Epithelial cell of prostate (primary cell): Measurements from ENCODE around the gene CLEC14A.

Source experiments
- DNase-seq: peaks from one replicate; pipeline ENCODE4 v3.0.0-alpha.2; 2011; ENCODE audit warnings: low read depth, low spot score
- H3K27ac ChIP-seq: fragments of 450-650 bp; 2 replicates; pipeline ENCODE4 v1.5.1; 2017; ENCODE audit warnings: mild to moderate bottlenecking

Gene CLEC14A

DNA sequence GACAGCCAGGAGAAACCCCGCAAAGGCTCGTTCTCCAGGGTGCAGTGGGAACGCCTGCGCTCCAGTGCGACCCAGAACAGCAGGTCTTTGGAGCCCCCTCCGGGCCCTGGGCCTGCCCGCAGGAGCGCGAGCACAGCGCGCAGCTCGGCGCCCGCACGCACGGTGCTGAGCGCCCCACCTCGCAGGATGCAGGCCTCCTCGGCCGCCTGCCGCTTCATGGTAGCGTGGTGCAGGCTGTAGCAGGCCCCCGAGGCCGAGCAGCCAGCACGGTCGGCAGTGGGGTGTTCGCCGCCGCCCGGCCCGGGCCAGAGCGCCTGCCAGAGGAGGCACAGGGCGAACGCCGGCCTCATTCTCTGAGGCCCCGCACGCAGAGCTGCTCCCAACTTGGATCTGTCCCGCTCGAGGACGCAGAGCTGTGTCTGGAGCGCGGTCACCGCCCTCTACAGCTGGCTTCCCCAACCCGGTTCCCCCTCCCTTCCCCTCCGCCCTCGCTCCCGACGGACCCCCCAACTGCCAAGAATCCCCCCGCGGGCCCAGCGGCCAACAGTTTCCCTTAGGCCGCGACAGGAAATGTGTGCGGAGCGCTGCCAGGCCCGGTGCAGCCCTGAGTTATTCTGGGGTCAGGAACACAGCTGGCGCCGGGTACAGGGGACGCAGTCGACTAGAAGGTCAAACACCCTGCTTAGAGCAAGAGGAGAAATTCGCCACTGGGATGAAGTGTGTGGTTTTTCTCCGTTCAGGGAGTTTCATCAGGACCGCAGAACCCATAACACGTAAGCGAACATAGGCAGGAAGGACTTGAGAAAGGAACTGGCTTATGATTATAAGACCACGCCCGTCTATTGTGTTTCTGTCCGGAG, at the start of gene CLEC14A:
Gene CLEC14A (minus strand): TSS at position 421 of the 860 bp plus-strand sequence. CDS start 71 bp downstream, at position 350.
- H3K27ac ChIP-seq = no peak within 1 kb of the TSS
- no peak for DNase-seq

DNA sequence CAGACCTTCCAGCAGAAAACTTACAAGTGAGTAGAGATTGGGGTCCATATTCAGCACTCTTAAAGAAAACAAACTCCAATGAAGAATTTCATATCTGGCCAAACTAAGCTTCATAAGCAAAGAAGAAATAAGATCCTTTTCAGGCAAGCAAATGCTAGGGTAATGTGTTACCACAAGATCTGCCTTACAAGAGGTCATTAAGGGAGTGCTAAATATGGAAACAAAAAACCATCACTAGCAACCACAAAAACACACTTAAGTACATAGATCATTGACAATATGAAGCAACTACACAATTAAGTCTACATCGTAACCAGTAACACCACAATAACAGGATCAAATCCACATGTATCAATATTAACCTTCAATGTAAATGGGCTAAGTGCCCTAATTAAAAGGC, 47.1 kb upstream of the CLEC14A start:
- DNase-seq = no peak
- no peak overlapping the region for H3K27ac ChIP-seq

DNA sequence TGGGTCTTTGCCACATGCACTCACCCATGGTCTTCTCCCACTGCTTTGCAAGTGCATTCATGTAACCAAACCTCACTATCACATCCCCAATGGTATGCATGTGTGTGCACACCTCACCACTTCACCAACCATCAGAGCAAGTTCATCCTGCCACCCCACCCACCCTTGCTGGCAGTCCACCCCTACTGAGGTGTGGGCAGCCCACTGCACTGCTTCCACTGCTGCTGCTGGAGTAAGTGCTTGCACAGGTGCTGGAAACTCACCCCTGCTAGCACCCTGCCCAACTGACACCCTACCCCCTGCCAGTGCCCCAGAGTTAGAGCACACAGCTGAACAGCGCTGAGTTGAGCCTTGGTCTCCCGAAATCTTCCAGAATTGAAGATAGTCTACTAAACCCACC, 46.1 kb upstream of the CLEC14A start:
- no peak overlapping the region for H3K27ac ChIP-seq
- no peak for DNase-seq

GRCh38 chr14:38297681-38298080, 41.8 kb upstream of the CLEC14A start:
- DNase-seq = no peak
- no peak overlapping the region for H3K27ac ChIP-seq

DNA sequence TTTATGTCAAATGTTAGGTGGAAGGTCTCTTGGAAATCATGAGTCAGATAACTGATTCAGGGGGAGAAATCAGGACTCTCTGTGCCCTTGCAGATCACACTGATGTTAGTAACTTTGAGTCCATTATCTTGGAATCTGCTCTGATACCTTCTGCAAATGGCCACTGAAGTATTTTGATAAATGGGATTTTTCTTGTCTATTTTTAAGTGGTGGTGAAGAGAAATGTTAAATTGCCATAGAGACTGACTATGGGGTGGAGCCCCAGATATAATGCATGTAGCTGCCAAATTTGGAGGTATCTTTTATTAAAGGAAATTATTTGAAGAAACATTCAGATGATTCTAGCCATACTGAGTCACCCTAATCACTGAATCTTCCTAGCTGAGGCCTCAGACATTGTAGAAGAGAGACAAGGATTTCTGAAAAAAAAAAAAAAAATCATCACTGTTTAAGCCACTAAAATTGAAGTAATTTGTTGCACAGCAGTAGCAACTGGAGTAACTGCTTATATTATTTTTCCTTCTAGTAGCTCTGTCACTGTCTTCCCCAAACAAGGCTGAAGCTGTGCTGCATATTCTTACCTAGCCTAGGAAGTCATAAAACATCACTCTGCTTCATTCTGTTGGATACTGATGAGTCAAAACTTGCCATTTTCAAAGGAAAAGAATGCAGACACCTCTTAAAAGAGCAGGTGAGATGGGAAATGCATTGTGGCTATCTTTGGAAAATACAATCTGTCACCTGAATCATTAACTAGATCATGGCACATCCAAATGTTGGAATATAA, 36.0 kb upstream of the CLEC14A start:
- H3K27ac ChIP-seq = no peak overlapping the region
- no peak for DNase-seq

DNA sequence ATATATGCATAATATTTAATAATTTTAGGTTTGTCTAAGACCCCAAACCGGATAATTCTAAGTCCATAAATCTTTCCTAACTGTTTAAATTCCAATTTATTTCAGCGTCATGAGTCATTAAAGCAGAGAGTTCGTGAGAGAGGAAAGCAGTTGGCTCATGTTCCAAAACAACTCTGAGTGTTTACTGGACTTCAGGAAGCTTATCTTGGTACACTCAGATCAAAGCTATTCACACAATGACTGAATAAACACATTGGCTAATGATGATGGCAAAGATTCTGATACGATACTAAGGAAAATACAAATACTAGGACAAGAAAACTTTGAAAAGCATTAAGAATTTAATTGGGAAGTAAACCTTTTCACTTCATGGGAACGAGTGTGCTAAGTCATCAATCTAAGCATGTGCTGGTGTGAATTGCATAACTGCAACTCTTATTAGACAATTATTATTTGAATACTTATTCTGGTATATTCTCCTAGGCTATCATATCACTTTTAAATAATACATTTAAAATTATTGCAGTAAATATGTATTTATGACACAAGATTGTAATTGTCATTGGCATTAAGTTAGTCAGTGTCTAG, 34.8 kb upstream of the CLEC14A start:
- H3K27ac ChIP-seq = no peak overlapping the region
- peak; percentile 27 for DNase-seq

DNA sequence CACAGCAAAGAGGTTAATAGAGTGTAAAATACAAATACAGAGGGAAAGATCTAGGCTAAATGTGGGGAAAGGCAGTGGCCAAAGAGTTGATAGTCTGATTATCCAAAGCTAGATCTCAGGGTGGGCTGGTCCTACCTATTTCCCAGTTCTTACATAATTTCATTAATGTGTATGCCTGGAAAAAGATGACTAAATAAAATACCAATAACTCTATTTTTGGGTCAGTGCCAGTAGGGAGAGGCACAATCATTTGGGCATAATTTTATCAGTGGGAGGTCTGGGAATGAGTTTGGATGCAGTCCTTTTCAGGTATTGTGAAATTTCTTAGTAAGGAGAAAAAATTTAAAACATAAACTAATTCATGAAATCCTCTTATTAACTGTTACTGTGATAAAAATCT, 30.6 kb upstream of the CLEC14A start:
- H3K27ac ChIP-seq = no peak overlapping the region
- DNase-seq = no peak

DNA sequence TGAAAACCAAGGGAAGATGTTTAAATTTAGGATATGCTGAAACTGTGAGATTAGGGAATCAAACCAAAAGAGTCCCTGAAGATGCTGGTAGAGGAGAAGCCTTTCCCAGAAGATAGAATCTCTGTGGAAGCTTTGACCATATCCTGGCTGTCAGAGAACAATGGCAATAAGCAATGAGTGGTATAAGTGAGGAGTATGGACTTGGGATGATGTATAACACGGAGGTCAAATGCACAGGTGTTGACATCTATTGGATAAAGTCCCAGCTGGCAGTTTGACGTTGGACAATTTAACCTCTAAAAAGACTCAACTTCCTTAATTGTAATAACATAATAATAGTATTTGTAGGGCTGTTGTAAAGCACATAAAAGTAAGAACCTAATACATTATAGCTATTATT, 30.1 kb upstream of the CLEC14A start:
- no peak overlapping the region for H3K27ac ChIP-seq
- DNase-seq = no peak

GRCh38 chr14:38282936-38283335, 27.0 kb upstream of the CLEC14A start:
- no peak for DNase-seq
- no peak overlapping the region for H3K27ac ChIP-seq

DNA sequence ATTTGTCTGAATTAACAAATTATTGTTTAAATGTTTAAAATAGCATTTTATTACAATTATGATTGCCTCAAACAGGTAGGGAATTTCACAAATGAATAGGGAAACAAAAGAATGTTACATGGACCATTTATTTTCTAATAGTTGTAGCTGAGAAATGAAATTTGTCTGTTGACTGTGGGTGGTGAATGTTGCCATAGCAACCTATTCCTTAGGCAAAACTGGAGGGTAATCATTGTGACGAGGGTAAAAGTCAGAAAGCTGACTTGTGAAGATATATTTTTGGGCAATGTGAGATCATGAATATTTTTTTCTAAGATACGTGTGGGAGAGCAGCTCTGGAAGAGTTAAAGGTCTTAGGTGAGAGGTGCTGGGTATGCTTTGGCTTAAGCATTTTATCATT, 24.2 kb upstream of the CLEC14A start:
- H3K27ac ChIP-seq = no peak overlapping the region
- no peak for DNase-seq

DNA sequence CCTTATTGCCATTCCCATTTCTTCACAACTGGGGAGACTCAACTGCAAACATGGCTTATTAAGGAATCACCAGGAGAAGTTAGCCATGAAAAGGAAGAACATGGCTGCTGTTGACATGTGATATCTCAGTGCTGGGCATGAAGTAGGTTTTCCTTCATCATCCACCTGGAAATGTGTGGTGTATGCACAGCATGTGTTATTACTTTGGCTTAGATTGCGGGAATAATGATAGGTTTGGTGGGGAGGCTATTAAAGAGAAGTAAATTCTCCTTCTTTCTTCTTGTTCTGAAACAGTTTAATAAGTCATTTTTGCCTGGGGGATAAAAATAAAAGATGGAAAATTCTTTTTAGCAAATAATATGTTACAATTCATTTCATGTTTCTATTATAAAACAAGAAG, 23.7 kb upstream of the CLEC14A start:
- H3K27ac ChIP-seq = no peak overlapping the region
- DNase-seq = no peak

DNA sequence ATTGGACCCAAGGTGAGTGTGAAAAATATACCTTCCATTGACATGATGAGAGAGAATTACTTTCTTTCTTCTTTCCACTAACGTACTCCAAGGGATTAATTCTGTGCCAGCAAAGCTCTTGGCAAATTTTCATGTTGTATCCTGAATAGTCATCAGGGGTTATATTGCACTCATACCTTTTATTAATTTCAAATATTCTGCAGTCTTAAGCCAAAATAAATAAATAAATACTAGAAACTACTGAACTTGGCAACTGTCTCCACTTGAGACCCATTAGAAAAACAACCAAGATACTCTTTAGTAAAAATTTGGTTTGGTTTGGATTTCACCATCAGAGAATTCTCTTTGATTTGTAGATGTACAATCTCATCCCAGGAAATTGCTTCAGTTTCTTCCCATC, 22.1 kb upstream of the CLEC14A start:
- no peak for DNase-seq
- H3K27ac ChIP-seq = no peak overlapping the region

GRCh38 chr14:38262844-38263243, 7.0 kb upstream of the CLEC14A start:
- H3K27ac ChIP-seq = no peak overlapping the region
- no peak for DNase-seq

DNA sequence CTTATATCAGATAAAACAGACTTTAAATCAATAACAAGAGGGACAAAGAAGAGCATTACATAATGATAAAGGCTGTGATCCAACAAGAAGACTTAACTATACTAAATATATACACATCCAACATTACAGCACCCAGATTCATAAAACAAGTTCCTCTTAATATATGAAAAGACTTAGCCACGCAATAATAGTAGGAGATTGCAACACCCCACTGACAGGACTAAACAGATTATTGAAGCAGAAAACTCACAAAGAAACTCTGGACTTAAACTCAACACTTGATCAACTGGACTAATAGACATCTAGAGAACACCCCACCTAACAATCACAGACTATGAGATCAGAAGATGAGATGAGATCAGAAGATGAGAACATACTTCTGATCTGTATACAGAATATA, 5.7 kb upstream of the CLEC14A start:
- no peak overlapping the region for H3K27ac ChIP-seq
- DNase-seq = no peak

DNA sequence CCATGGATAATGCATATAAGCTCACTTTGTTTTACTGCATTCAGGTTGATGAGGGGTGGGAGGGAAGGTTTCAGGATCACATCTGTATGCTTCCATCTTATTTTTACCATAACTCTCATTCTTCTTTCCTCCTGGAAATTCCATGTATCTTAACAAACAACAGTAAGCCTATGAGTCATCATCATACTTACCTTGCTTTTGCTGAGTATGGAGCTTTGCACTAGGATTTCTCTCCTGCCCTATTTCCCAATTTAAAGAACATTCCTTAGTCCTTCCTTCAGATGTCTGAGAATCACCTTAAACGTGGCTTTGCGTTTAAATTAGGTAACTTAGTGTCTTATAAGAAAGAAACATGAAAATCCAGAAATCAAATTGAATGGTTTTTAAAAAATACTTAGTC, 1.6 kb upstream of the CLEC14A start:
- no peak overlapping the region for H3K27ac ChIP-seq
- DNase-seq = no peak

DNA sequence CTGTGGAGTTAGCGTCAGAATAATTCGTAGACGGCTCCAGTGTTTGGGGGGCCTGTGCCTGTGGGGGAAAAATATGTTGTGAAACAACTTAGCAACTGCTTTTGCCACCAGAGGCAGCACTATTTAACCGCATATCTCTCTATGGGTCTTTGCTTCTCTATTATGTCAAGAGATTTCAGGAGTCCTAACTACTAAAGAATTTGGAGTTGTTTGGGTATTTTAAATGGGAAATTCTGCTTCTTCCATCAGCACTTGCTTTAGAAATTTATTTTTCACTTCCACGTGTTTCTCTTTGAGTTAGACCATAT, 594 bp upstream of the CLEC14A start:
- H3K27ac ChIP-seq = no peak overlapping the region
- DNase-seq = no peak

DNA sequence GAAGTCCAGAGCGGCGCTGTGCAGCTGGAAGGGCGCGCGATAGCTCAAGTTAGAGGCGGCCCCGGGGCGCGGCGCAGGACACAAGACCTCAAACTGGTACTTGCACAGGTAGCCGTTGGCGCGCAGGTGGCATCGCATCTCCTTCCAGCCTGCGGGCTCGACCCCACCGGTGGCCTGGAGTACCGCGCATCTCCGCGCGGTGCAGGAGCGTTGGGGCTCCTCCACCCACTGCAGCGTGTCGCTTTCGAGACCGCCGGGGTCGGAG, 553 bp downstream of the CLEC14A start:
- DNase-seq = no peak
- H3K27ac ChIP-seq = no peak overlapping the region

GRCh38 chr14:38254571-38255407, 1.1 kb downstream of the CLEC14A start:
- H3K27ac ChIP-seq = no peak overlapping the region

DNA sequence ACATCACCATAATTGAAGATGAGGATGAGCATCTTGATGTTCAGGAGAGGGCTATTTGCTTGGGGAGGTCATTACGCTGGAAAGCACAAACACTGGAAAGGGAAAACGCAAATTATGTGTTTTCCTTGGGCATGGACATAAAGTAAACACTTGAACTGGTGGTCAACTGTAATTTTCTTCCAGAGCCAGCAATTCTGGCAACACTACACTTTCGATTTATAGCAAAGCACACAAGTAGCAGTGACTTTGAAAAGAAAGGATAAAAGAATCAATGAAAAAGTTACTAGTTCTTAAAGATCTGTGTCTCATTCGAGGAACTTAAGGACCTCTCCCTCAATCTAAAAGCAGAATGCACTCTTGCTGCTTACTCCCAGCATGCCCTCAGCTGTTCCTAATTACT, 2.2 kb downstream of the CLEC14A start:
- DNase-seq = no peak
- no peak overlapping the region for H3K27ac ChIP-seq

More at GRCh38 chr14:38254571-38255407, 1.1 kb downstream of the CLEC14A start:
- DNase-seq = no peak

GRCh38 chr14:38252066-38252710, 3.7 kb downstream of the CLEC14A start:
- no peak overlapping the region for H3K27ac ChIP-seq
- DNase-seq = no peak
